Gastroesophageal sphincter (tissue), 4 donors: ENCODE results near the gene TAAR8. TPM values are rescaled to one million over a fixed set of nuclear protein-coding genes. Genes with fewer than 3 reads are reported as not detected.
"Not testable (repeated sequence)": the region's sequence is repeated elsewhere in the genome, so short reads cannot be mapped to it uniquely, and the experiment has no call there.

Experiments
- ATAC-seq: fragments of 150-250 bp; one replicate; pipeline ENCODE4 v1.9.1; 2016; ENCODE audit warnings: mild to moderate bottlenecking, moderate library complexity
- H3K27ac ChIP-seq, 4 donors: fragments of 200-600 bp; sonication (generic) in 3 of 4; 1 replicate in 3 of 4; 2 replicates in 1 of 4; pipeline ENCODE4 v1.5.1; 2016 to 2019
- H3K27me3 ChIP-seq: fragments of 200-600 bp; sonication (generic); one replicate; pipeline ENCODE4 v1.5.1; 2019
- H3K36me3 ChIP-seq, 2 donors: fragments of 200-600 bp; sonication (generic); one replicate each; pipeline ENCODE4 v1.5.1; 2019; ENCODE audit warnings: control low read depth in 1 of 2
- H3K4me1 ChIP-seq, 3 donors: fragments of 200-600 bp; sonication (generic); 1 replicate in 2 of 3; 2 replicates in 1 of 3; pipeline ENCODE4 v1.5.1; 2016 to 2019; ENCODE audit warnings: control low read depth in 2 of 3
- H3K4me3 ChIP-seq, 2 donors: fragments of 200-600 bp; sonication (generic); one replicate each; pipeline ENCODE4 v1.5.1; 2019; ENCODE audit warnings: mild to moderate bottlenecking in 1 of 2, moderate library complexity in 1 of 2
- H3K9me3 ChIP-seq, 3 donors: fragments of 200-600 bp; sonication (generic); one replicate each; pipeline ENCODE4 v1.5.1; 2017 to 2019; ENCODE audit warnings: control low read depth in 2 of 3
- CTCF ChIP-seq, 4 experiments: fragments of 200-600 bp in 2 of 4; fragments of 450-650 bp in 2 of 4; sonication (generic) in 1 of 4; IDR thresholded peaks; one replicate each; pipeline ENCODE4 v1.5.1; 2017 to 2019; ENCODE audit warnings: antibody characterized with exemption in 4 of 4, mild to moderate bottlenecking in 2 of 4, moderate library complexity in 2 of 4
- EP300 ChIP-seq: sonication (generic); formaldehyde crosslinking; IDR thresholded peaks from one replicate; pipeline ENCODE4 v1.6.1; 2017; ENCODE audit warnings: antibody characterized with exemption, mild to moderate bottlenecking
- POLR2A ChIP-seq, 2 donors: fragments of 450-650 bp; IDR thresholded peaks; one replicate each; pipeline ENCODE4 v1.6.1; 2017; ENCODE audit warnings: antibody characterized with exemption in 2 of 2, mild to moderate bottlenecking in 2 of 2, moderate library complexity in 1 of 2
- POLR2AphosphoS5 ChIP-seq: sonication (generic); formaldehyde crosslinking; IDR thresholded peaks from one replicate; pipeline ENCODE4 v1.6.1; 2017; ENCODE audit warnings: antibody characterized with exemption
- WGBS, 2 donors: methylation state at CpG; one replicate each; pipeline ENCODE4 v1.1.5; 2018; ENCODE audit warnings: low coverage in 1 of 2; 5-methylcytosine and 5-hydroxymethylcytosine counted together
- small RNA-seq, 4 donors: library from RNA; depleted of rRNA; stranded (forward); fragments of <200 nt; gene quantifications; one replicate each; pipeline ENCODE3, GENCODE V24; 2016
- total RNA-seq, 4 donors: library from RNA; depleted of rRNA; stranded (reverse); fragments of >200 nt; gene quantifications; one replicate each; pipeline ENCODE4 v1.1.0, GENCODE V29; 2016

TAAR8 gene
- total RNA-seq, 4 donors from 2014 or later = not detected

- no peaks in the 10 kb centered on the region for H3K4me1 ChIP-seq
- no peak for TF ChIP-seq POLR2AphosphoS5
- WGBS, 2 donors = 84% methylated on average over 2 of the region's 2 CpGs; no CpG with 5 or more reads in 1 of the 2 donors
- no peak overlapping the region for H3K4me3 ChIP-seq
- ATAC-seq = no peak
- H3K9me3 ChIP-seq = no peaks in the 10 kb centered on the region
- no peak overlapping the region for H3K27ac ChIP-seq
- peaks cover 15% of the 10 kb centered on the region for H3K27me3 ChIP-seq
- H3K36me3 ChIP-seq = no peaks in the 10 kb centered on the region
These were observed 40.4 kb downstream of the TAAR8 start for GRCh38 chr6:132592855-132593254.

GRCh38 chr6:132596201-132596600, 43.7 kb downstream of the TAAR8 start:
- Histone ChIP-seq H3K27ac (no peak overlapping the region), H3K27me3 (peaks cover 4% of the 10 kb centered on the region), H3K36me3 (no peaks in the 10 kb centered on the region), H3K9me3 (no peaks in the 10 kb centered on the region), H3K4me1 (no peaks in the 10 kb centered on the region), H3K4me3 (no peak overlapping the region)
- no peak for TF ChIP-seq POLR2AphosphoS5
- no peak for TF ChIP-seq EP300
- no peak for TF ChIP-seq POLR2A (IDR thresholded peaks at IDR 0.05)
- TF ChIP-seq CTCF (IDR thresholded peaks at IDR 0.05) = no peak
- WGBS, 2 donors = 38% methylated on average over 6 of the region's 6 CpGs
- no peak for ATAC-seq

GRCh38 chr6:132598473-132598872, 46.0 kb downstream of the TAAR8 start:
- 91 to 92% methylated on average over 1 of the region's 3 CpGs for WGBS, 2 donors
- Histone ChIP-seq H3K27ac (no peak overlapping the region), H3K27me3 (peaks cover 4% of the 10 kb centered on the region), H3K4me3 (no peak overlapping the region), H3K9me3 (no peaks in the 10 kb centered on the region), H3K4me1 (no peaks in the 10 kb centered on the region), H3K36me3 (no peaks in the 10 kb centered on the region)
- TF ChIP-seq CTCF (IDR thresholded peaks at IDR 0.05) (no peak), POLR2A (IDR thresholded peaks at IDR 0.05) (no peak), POLR2AphosphoS5 (no peak)
- no peak for ATAC-seq

- H3K4me3 ChIP-seq, H3K27ac ChIP-seq, H3K36me3 ChIP-seq, H3K27me3 ChIP-seq, H3K9me3 ChIP-seq, ATAC-seq, H3K4me1 ChIP-seq: not testable (repeated sequence)
These were observed 48.4 kb downstream of the TAAR8 start for GRCh38 chr6:132600900-132601299.

Small RNA genes within 50 kb of the gene (small RNA-seq; reads per million reads assigned to genes)
- gene TAAR7P = 0 reads per million in 4 donors

Other genes starting within 250 kb of the TAAR8 start
- 10 to 100 TPM; 20.3 to 37.3 (median 33.2) TPM for gene MOXD1, start 151.2 kb upstream of the TAAR8 start, total RNA-seq
- 100 to 1,000 TPM in 1 of 4 donors, 10 to 100 TPM in 3; 59.5 to 102 (median 65.3) TPM for gene STX7, start 39.6 kb upstream of the TAAR8 start, total RNA-seq
- gene TAAR9, start 14.4 kb upstream of the TAAR8 start, total RNA-seq = not detected
- not detected for gene TAAR6, start 17.6 kb downstream of the TAAR8 start, total RNA-seq
- gene TAAR5, start 37.1 kb downstream of the TAAR8 start, total RNA-seq = not detected
- not detected for gene TAAR2, start 71.6 kb downstream of the TAAR8 start, total RNA-seq
- gene TAAR1, start 106.5 kb downstream of the TAAR8 start, total RNA-seq = not detected
- 1 to 10 TPM in 2 of 4 donors, under 1 TPM in 1, not detected in 1; 0.15 to 3.9 (median 2.2) TPM for gene VNN1, start 161.4 kb downstream of the TAAR8 start, total RNA-seq
- gene VNN2, start 205.2 kb downstream of the TAAR8 start, total RNA-seq = 1 to 10 TPM in 3 of 4 donors, under 1 TPM in 1; 0.31 to 3.8 (median 2.3) TPM
- gene SLC18B1, start 246.0 kb downstream of the TAAR8 start, total RNA-seq = 10 to 100 TPM in 1 of 4 donors, 1 to 10 TPM in 3; 7.1 to 12.9 (median 8.9) TPM